C4-2B (cell line): ENCODE data around the gene SLC49A4.
A peak's percentile ranks its signal among the peaks of the same experiment; 100 is the strongest.

Source experiments
- ZFX ChIP-seq: fragments of 450-650 bp; IDR thresholded peaks from 2 replicates; pipeline ENCODE4 v1.6.1; 2017
- TF ChIP-seq, protein P1 (sequence below): fragments of 450-650 bp; conservative IDR thresholded peaks from 2 replicates; pipeline ENCODE4 v1.5.1; 2017; ENCODE audit warnings: mild to moderate bottlenecking

DNA sequence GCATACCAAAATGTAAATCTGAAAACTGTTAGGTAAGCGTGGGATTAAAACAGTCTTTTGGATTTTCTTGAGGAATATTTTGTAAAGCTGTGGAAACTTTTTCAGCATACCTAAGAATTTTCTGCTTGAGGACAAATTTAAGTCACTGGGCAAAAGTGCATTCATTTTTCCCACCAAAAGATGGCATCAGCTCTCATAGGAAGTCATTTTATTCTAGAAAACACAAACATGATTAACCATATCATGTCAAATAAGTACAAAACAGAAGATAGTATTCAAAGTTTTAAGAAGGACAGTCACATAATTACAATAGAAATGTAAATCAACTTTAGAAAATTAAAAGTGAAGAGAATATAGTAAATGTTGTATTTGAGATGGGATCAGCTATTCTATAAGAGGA is 63.5 kb downstream of the SLC49A4 start:
- TF ChIP-seq, protein P1, sequence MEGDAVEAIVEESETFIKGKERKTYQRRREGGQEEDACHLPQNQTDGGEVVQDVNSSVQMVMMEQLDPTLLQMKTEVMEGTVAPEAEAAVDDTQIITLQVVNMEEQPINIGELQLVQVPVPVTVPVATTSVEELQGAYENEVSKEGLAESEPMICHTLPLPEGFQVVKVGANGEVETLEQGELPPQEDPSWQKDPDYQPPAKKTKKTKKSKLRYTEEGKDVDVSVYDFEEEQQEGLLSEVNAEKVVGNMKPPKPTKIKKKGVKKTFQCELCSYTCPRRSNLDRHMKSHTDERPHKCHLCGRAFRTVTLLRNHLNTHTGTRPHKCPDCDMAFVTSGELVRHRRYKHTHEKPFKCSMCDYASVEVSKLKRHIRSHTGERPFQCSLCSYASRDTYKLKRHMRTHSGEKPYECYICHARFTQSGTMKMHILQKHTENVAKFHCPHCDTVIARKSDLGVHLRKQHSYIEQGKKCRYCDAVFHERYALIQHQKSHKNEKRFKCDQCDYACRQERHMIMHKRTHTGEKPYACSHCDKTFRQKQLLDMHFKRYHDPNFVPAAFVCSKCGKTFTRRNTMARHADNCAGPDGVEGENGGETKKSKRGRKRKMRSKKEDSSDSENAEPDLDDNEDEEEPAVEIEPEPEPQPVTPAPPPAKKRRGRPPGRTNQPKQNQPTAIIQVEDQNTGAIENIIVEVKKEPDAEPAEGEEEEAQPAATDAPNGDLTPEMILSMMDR, result peak; percentile 76
- TF ChIP-seq ZFX, result no peak
